ENCODE data around the gene INPP5J.
"Not testable (repeated sequence)": the region's sequence is repeated elsewhere in the genome, so short reads cannot be mapped to it uniquely, and the experiment has no call there.

Gene INPP5J

DNA sequence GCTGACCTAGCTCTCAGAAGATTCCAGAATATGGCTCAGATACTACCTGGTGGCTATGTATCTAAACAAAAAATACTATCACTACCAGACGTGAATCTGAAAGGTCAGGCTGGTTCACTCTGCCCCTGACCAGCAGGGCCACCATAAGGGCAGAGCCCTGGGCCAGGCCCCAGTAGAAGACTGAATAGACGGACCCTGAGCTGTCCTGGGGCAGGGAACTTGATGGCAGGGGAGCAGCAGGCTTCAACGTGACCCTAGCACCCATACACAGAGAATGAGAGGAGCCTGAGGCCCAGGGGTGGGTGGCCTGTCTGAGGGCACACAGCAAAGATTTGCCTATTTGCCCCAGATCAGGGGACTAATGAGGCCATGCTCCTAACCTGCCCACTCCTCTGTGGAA, 30.6 kb downstream of the INPP5J start:
- DNase-seq, result no peak

DNA sequence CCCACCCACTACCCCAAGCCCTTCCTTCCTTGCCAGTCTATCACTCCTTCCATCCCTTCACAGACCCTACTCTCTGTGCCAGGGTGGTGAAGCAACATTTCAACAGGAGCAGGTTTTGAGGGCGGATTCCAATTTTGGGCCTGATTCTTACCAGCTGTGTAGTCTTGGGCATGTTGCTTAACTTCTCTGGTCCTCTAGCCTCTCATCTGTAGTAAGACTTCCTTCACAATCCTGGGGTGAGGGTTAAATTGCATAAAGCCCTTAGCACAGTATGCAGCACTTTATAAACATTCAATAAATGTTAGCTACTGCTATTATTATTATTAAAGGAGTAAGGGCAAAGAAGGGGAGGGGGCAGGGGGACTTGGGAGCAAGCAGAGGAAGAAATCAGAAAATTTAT, 32.2 kb downstream of the INPP5J start:
- DNase-seq, result no peak

DNA sequence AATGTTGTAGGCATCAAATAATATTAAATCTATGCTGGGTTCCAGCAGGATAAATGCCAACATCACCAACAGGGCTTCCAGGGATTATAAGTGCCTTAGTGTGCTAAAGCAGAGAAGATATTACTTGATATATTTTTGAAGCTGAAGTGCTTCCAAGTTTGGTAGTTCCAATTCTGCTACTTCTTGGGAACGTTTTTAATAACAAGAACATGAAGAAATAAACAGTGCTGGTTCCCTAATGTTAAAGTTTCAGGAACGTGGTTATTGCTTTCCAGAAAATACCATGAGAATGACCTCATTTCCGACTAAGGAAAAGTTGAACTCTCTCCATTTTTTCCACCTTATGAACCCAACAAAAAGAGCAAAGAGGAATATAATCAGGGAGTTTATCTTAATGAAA, 32.7 kb downstream of the INPP5J start:
- DNase-seq, result no peak

DNA sequence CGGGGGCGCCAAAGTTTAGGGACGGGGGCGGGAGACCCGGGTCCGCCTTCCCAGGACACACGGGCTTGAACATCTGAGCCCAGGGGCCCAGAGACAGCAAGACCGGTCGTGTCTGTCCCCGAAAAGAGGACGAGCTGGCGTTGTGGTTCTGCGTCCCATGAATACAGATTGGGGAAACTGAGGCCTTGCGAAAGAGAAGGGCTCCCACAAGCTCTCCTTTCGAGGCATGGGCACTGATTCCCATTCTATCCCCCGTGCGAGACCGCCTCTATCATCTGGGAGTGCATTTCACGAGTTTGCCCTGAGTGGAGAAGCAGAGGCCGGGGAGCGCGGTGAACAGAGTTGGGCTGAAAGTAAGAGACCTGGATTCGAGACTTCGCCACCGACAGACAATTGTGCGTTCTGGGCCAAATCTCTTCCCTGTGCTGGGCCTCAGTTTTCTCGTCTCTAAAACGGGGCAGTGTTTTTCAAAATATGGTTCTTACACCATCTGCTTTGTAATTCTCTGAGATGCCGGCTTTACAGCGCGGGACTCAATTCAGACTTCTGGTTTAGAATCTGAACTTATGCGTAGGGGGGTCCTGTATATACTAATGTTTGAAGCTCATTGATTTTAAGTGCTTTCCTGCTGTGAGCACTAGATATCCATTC, 37.7 kb downstream of the INPP5J start:
- peak; percentile 19 for DNase-seq

DNA sequence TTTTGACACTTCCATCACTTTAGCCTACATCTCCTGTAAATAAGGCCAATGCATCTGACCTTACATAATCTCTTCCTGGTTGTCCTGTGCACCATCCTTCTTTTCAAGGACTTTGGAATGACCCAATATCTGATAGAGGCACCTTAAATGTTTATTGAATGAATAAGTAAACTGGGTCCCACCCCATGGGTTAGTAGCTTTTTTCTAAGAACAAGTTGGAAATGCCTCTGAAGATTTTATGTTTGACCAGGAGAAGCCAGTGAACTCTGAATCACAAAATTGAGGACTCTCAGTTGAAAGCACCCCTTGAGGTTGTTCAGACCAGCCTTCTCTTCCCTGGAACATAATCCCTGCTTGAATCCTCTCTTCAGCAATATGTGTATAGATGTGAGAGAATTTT, 38.6 kb downstream of the INPP5J start:
- no peak for DNase-seq

DNA sequence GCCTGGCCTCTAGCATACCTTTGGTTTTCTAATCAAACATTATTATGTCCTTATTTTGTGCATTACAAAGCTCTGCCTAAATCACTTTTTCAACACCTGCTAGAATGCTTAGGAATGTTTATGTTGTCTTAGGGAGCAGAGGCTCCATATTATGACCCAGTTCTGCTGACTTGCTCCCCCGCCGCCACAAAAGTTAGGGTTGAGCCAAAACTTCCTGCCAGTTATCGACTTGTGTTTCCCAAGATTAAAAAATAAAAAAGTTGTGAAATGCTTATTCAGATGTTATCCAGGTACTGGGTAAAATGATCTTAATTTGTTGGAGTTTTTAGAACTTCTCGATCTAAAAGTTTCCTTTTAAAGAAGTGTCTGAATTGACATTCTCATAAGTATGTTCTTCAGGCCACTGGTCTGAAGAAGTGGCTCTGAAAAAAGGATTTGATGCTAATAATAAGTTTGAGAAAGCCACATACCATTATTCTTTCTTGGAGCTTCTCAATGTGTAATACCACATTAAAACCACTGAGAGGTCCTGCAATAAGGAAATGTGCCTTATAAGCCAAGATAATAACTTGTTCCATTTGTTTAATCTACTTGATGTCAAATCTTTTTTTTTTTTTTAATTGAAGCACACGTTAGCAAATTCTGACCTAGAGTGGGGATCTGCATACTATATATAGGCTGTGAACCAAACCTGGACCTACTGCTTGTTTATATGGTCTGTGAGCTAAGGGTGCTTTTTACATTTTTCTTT, 39.4 kb downstream of the INPP5J start:
- no peak for DNase-seq

DNA sequence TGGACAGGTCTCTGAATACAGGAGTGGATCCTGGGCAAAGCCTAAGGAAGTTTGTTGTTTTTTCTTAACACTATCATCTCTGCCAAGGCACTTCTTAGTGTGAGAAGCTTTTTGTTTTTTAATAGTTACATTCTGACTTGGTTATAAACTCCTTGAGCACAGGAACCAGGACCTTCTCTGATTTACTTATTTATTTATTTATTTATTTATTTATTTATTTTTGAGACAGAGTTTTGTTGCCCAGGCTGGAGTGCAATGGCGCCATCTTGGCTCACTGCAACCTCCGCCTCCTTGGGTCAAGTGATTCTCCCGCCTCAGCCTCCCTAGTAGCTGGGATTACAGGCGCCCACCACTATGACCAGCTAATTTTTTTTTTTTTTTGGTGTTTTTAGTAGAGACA, 48.2 kb downstream of the INPP5J start:
- no peak for DNase-seq

DNA sequence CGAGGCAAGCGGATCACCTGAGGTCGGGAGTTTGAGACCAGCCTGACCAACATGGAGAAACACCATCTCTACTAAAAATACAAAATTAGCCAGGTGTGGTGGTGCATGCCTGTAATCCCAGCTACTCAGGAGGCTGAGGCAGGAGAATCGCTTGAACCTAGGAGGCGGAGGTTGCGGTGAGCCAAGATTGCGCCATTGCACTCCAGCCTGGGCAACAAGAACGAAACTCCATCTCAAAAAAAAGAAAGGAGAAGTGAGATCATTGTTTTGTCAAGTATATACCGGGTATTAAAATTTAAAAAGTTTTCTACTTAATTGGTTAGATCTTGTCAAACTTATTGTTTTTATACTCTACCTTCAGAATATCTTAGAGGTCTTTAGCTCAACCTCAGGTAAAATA, 49.0 kb downstream of the INPP5J start:
- DNase-seq, result not testable (repeated sequence)

DNA sequence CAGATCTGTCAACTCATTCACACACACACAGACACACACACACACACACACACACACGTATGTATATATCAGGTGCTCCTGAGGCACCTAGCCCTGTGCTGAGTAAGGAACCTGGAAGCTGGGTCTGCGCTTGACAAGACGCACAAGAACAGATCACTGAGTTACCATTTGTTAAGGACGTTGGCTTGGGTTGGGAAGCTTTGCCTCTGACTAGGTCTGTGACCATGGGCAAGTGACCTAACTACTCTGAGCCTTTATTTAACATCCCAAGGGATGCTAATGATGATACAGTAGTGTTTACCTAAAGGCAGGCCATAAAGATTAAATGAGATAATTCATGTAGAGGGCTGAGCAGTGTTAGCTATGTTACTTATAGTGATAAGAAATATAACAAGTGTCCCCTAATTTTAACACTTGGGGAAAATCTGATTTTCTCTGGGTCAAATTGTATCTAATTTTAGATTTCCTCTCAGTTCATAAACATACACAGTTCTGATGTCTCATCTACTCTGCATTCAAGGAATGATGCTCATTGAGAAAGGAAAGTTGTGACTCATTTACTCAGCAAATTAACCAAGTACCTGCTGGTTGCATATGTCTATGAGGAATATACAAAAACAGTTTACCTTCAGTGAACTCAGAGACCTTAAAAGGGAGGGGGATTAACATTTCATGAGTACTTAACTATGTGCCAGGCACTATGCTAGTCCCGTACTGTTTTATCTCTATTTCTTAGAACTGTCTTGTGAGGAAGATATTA, 50.8 kb downstream of the INPP5J start:
- DNase-seq, result peak; percentile 8

DNA sequence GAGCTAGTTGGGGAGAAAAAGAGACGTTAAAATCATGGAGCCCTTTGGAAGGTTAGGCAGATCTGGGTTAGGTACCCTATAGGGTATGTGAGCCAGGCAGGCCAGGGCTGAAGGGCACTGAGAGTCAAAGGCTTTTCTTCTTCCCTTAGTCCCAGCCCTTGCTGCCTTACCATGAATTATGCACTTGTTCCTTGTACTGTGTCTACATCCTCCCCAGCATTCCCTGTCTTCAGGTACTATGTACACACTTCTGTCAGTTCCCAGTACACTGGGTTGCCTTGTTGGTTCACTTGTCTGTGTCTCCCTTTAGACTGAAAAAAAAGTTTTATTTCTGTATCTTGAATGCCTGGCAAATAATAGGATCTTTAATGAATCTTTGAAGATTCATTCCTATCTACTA, 54.2 kb downstream of the INPP5J start:
- no peak for DNase-seq

DNA sequence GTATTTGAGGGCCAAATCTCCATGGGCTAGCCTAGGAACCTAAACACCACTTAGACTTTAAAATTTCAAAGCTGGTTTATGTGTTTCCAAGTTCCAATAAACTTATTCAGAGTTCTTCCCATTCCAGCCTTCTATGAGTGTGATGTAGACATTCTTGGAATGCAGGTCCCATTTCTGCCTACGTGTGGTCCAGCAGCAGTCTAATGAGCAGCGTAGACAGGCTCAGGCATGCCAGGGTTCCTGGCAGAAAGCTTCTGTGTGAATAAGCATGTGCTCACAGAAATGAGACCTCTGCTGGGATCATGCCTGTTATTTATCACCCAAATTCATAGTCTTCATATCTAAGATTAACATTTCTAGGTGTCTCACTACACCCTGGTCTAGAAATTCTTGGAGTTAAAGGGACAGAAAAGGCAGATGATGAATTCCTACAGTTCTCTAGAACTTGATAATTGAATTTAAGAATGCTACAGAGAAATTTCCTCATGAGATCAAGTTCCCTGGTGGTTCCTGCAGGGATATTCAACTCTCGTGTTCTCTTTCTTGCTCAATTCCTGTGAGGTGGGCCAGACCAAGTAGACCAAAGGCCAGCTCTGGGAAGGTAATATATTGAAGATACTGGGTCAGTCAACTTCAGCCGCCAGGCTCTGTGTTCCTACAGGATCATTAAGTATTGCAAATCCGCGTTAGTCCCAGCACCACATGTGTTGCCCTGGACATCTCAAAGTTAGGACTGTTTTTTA, 54.8 kb downstream of the INPP5J start:
- DNase-seq, result no peak

DNA sequence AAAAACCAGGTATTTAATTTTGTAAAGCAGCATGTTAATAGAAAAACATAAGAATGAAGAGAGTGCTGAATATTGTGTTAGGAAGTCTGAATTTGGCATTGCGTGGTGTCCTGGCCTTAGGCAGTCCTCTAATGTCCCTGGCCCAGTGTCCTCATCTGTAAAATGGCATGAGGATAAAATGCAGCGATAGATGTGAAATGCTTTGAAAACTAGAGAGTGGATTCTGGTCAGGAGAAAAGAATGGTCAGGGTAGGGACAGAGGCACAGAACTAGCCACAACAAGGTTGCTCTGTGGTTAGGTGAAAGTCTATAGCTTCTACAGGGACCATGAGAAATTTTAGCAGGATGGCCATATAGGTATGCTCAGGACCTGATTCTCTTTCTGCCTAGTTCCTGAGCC, 56.1 kb downstream of the INPP5J start:
- DNase-seq, result no peak

DNA sequence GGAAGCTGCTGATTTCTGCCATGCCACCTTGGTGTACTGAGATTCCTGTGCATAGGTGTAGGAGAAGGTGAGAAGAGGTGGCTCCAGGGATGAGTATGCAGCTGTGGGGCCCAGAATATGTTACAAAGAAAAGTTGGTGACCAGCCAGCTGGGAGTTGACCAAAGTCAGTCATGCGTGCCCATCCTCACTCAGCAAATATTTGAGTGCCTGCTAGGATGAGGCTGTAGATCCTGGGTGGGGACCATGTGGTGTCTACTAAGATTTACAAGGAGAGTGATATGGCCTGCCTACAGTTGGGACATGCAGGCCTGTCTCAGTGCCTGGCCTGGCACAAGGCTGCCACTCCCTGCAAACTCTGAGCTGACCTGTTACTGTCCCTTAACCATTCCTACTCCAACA, 56.6 kb downstream of the INPP5J start:
- no peak for DNase-seq

DNA sequence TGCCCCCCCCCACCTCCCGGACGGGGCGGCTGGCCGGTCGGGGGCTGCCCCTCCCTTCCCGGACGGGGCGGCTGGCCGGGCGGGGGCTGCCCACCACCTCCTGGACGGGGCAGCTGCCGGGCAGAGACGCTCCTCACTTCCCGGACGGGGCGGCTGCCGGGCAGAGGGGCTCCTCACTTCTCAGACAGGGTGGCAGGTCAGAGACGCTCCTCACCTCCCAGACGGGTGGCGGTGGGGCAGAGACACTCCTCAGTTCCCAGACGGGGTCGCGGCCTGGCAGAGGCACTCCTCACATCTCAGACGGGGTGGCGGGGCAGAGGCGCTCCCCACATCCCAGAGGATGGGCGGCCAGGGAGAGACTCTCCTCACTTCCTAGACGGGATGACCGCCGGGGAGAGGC, 61.2 kb downstream of the INPP5J start:
- DNase-seq, result no peak
